Lower leg skin (tissue), 3 donors: ENCODE data around the gene RBM47.

Experiments
- CTCF ChIP-seq, 3 donors: fragments of 450-650 bp; IDR thresholded peaks; one replicate each; pipeline ENCODE4 v1.5.1; 2016; ENCODE audit warnings: antibody characterized with exemption in 3 of 3, mild to moderate bottlenecking in 3 of 3, moderate library complexity in 2 of 3
- POLR2A ChIP-seq, 2 donors: fragments of 450-650 bp; IDR thresholded peaks; one replicate each; pipeline ENCODE4 v1.6.1; 2016 to 2017; ENCODE audit warnings: antibody characterized with exemption in 2 of 2, mild to moderate bottlenecking in 1 of 2, moderate library complexity in 1 of 2

GRCh38 chr4:40502934-40503333 is 126.7 kb downstream of the RBM47 start:
- TF ChIP-seq CTCF (IDR thresholded peaks at IDR 0.05) (no peak), POLR2A (IDR thresholded peaks at IDR 0.05) (no peak)
